HepG2 (cell line): Measurements from ENCODE around the gene LRRC55. TPM values are rescaled to one million over a fixed set of nuclear protein-coding genes. Genes with fewer than 3 reads are reported as not detected.

Source experiments
- ATAC-seq: fragments of 200-7000 bp; cut with Tn5 transposase; 3 replicates; pipeline ENCODE4 v1.9.1; 2020; ENCODE audit warnings: mild to moderate bottlenecking, moderate library complexity
- BruUV-seq: library from RNA; stranded (reverse); fragments of 400-500 nt; replicated peaks from 2 replicates; lab custom pipeline; 2021; lab: Mats Ljungman, UMichigan
- CTCF ChIA-PET: fragments of 300-600 bp; formaldehyde crosslinking; extraction: SDS; loops from one replicate; lab custom pipeline; 2021; ENCODE audit warnings: low total read pairs, inconsistent platforms, low intra/inter-chr PET ratio; lab: Yijun Ruan, JAX
- POLR2A ChIA-PET: fragments of 350-600 bp; sonication (Branson Sonifier 250); formaldehyde crosslinking; loops from one replicate; lab custom pipeline; 2020; ENCODE audit warnings: antibody characterized with exemption, inconsistent platforms; lab: Yijun Ruan, JAX
- DNase-seq: peaks from one replicate; pipeline ENCODE4 v3.0.0-alpha.2; 2015; ENCODE audit warnings: low spot score
- FAIRE-seq: peaks from 3 replicates; lab custom pipeline; 2011; peaks lifted over from hg19 to GRCh38; lab: Jason Lieb, UNC
- H2AFZ ChIP-seq: one replicate; pipeline ENCODE4 v1.6.1; 2011; ENCODE audit warnings: low read length, inconsistent platforms
- H3K27ac ChIP-seq: fragments of 300-600 bp; 3 replicates; pipeline ENCODE4 v1.8.0; 2011; ENCODE audit warnings: mixed run types, mild to moderate bottlenecking, mixed read lengths, low read length, inconsistent platforms; ENCODE audit not compliant: insufficient read depth; ENCODE audit errors: extremely low read length
- H3K27me3 ChIP-seq, 2 experiments: fragments of 200-600 bp in 1 of 2; 2 replicates in 1 of 2; 3 replicates in 1 of 2; pipeline versions ENCODE4 v1.6.0 to v1.8.0; 2011; ENCODE audit warnings: low read length in 2 of 2, mild to moderate bottlenecking in 2 of 2, moderate library complexity in 2 of 2, inconsistent platforms in 1 of 2; ENCODE audit not compliant: insufficient read depth in 2 of 2, control insufficient read depth in 1 of 2
- H3K36me3 ChIP-seq, 2 experiments: fragments of 200-600 bp in 1 of 2; replicated peaks in 1 of 2; 2 replicates in 1 of 2; 3 replicates in 1 of 2; pipeline versions ENCODE4 v1.5.1 to v1.8.0; 2011; ENCODE audit warnings: low read length in 2 of 2, inconsistent platforms in 1 of 2; ENCODE audit not compliant: insufficient read depth in 2 of 2, control insufficient read depth in 1 of 2
- H3K4me1 ChIP-seq: 2 replicates; pipeline ENCODE4 v1.5.1; 2012; ENCODE audit warnings: low read length, inconsistent platforms; ENCODE audit not compliant: insufficient read depth
- H3K4me2 ChIP-seq: 2 replicates; pipeline ENCODE4 v1.6.0; 2011; ENCODE audit warnings: low read depth, low read length, inconsistent platforms
- H3K4me3 ChIP-seq, 3 experiments: fragments of 200-600 bp in 1 of 3; sonication (generic), shearing (Covaris generic) in 1 of 3; replicated peaks in 1 of 3; 2 replicates each; pipeline ENCODE4 v1.5.1; 2011 to 2016; ENCODE audit warnings: low read length in 3 of 3, inconsistent platforms in 2 of 3, low read depth in 2 of 3, mild to moderate bottlenecking in 2 of 3, control low read depth in 1 of 3, mixed read lengths in 1 of 3; ENCODE audit not compliant: insufficient read depth in 1 of 3
- H3K79me2 ChIP-seq: one replicate; pipeline ENCODE4 v1.6.1; 2011; ENCODE audit warnings: low read length, inconsistent platforms; ENCODE audit not compliant: insufficient read depth
- H3K9ac ChIP-seq: 2 replicates; pipeline ENCODE4 v1.6.0; 2011; ENCODE audit warnings: mild to moderate bottlenecking, low read depth, low read length, inconsistent platforms; ENCODE audit not compliant: insufficient read depth
- H3K9me3 ChIP-seq: 2 replicates; pipeline ENCODE4 v1.5.1; 2012; ENCODE audit warnings: mild to moderate bottlenecking, low read length
- H4K20me1 ChIP-seq: 2 replicates; pipeline ENCODE4 v1.6.0; 2011; ENCODE audit warnings: inconsistent platforms, mild to moderate bottlenecking, low read length, moderate library complexity; ENCODE audit not compliant: insufficient read depth
- CREB3 ChIP-seq: sonication (generic); formaldehyde crosslinking; IDR thresholded peaks from 2 replicates; pipeline ENCODE4 v1.5.0; 2020; ENCODE audit warnings: missing genetic modification reagents
- CREM ChIP-seq, 2 experiments: sonication (generic) in 1 of 2; formaldehyde crosslinking in 1 of 2; IDR thresholded peaks; 2 replicates each; pipeline versions ENCODE4 v1.4.0 to v1.6.1; 2016 to 2020; ENCODE audit warnings: antibody characterized with exemption in 1 of 2, mild to moderate bottlenecking in 1 of 2, missing genetic modification reagents in 1 of 2
- MAX ChIP-seq: IDR thresholded peaks from 2 replicates; pipeline ENCODE4 v1.6.1; 2012; ENCODE audit warnings: inconsistent platforms
- POLR2A ChIP-seq, 2 experiments: IDR thresholded peaks; 2 replicates each; pipeline ENCODE4 v1.6.1; 2011; ENCODE audit warnings: low read depth in 2 of 2, low read length in 2 of 2, mild to moderate bottlenecking in 1 of 2, moderate library complexity in 1 of 2; ENCODE audit not compliant: insufficient read depth in 1 of 2
- SRSF1 ChIP-seq: fragments of 200-400 bp; formaldehyde crosslinking; optimal IDR thresholded peaks from 2 replicates; pipeline ENCODE3; 2017; ENCODE audit warnings: mild to moderate bottlenecking, low read depth, low read length, moderate library complexity
- ZFAT ChIP-seq: sonication (generic); formaldehyde crosslinking; conservative IDR thresholded peaks from 2 replicates; pipeline ENCODE4 v1.8.1; 2023; ENCODE audit warnings: missing genetic modification reagents, inconsistent platforms
- ZIK1 ChIP-seq: sonication (generic); formaldehyde crosslinking; IDR thresholded peaks from 2 replicates; pipeline ENCODE4 v1.5.0; 2020; ENCODE audit warnings: mild to moderate bottlenecking, low read depth, missing genetic modification reagents, borderline replicate concordance
- ZNF280D ChIP-seq: sonication (generic); formaldehyde crosslinking; IDR thresholded peaks from 2 replicates; pipeline ENCODE4 v1.5.1; 2020; ENCODE audit warnings: mild to moderate bottlenecking, missing genetic modification reagents
- WGBS: methylation state at CpG from one replicate; pipeline ENCODE4 v1.1.6; 2017; ENCODE audit warnings: low lambda C conversion rate; 5-methylcytosine and 5-hydroxymethylcytosine counted together
- in situ Hi-C: cut with HindIII; loops from 2 replicates; pipeline ENCODE4 v1.10.0; 2017; ENCODE audit warnings: low pct_unique_long_range_greater_than_20kb; ENCODE audit not compliant: extremely low pct_ligation_motif_present
- intact Hi-C: fragments of 100-400 bp; cut with micrococcal nuclease; formaldehyde crosslinking; loops from one replicate; pipeline ENCODE4 v1.10.0; 2022; ENCODE audit not compliant: unreplicated experiment
- polyA plus RNA-seq, 8 experiments: library from polyadenylated mRNA; depleted of rRNA in 3 of 8; stranded (reverse) in 7 of 8; unstranded in 1 of 8; fragments of >200 nt; fragmentation: Illumina TruSeq in 4 of 8; extraction: Trizol in 4 of 8; gene quantifications; 2 replicates each; pipeline versions ENCODE4 v1.2.1 to v1.2.3, GENCODE V29; 2011 to 2016; ENCODE audit warnings: low read depth in 4 of 8, missing spikeins in 1 of 8, mixed read lengths in 1 of 8; ENCODE audit not compliant: insufficient read depth in 1 of 8
- total RNA-seq, 5 experiments: library from RNA; depleted of rRNA; stranded (reverse); fragments of >200 nt; fragmentation: Illumina TruSeq; extraction: Trizol; gene quantifications; 2 replicates each; pipeline ENCODE4 v1.2.3, GENCODE V29; 2016; ENCODE audit warnings: low read depth in 1 of 5
- TF ChIP-seq, protein P1 (sequence below): sonication (generic); formaldehyde crosslinking; IDR thresholded peaks from 2 replicates; pipeline ENCODE4 v1.4.0; 2020; ENCODE audit warnings: mild to moderate bottlenecking, missing genetic modification reagents
- TF ChIP-seq, protein P2 (sequence below): sonication (generic); formaldehyde crosslinking; IDR thresholded peaks from 2 replicates; pipeline ENCODE4 v1.4.0; 2020; ENCODE audit warnings: mild to moderate bottlenecking, missing genetic modification reagents

The LRRC55 gene
- total and polyA plus RNA-seq, 2 of the 13 experiments (the other 11 are each of a cell fraction or from before 2014, with no cell fraction given): not detected

- TF ChIP-seq, protein P1, sequence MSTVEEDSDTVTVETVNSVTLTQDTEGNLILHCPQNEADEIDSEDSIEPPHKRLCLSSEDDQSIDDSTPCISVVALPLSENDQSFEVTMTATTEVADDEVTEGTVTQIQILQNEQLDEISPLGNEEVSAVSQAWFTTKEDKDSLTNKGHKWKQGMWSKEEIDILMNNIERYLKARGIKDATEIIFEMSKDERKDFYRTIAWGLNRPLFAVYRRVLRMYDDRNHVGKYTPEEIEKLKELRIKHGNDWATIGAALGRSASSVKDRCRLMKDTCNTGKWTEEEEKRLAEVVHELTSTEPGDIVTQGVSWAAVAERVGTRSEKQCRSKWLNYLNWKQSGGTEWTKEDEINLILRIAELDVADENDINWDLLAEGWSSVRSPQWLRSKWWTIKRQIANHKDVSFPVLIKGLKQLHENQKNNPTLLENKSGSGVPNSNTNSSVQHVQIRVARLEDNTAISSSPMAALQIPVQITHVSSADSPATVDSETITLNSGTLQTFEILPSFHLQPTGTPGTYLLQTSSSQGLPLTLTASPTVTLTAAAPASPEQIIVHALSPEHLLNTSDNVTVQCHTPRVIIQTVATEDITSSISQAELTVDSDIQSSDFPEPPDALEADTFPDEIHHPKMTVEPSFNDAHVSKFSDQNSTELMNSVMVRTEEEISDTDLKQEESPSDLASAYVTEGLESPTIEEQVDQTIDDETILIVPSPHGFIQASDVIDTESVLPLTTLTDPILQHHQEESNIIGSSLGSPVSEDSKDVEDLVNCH (CRISPR knock-in tag): no peak
- TF ChIP-seq SRSF1 (no peak), CREM (IDR thresholded peaks at IDR 0.05) (no peak), CREM (CRISPR knock-in tag; IDR thresholded peaks at IDR 0.05) (no peak), ZNF280D (no peak), POLR2A (IDR thresholded peaks at IDR 0.05; ENCODE audit: insufficient read depth in 1 of 2, low read depth in 2 of 2, low read length in 2 of 2) (no peak)
These were observed 29.0 kb downstream of the LRRC55 start (continued) for GRCh38 chr11:57210781-57211180.

DNA sequence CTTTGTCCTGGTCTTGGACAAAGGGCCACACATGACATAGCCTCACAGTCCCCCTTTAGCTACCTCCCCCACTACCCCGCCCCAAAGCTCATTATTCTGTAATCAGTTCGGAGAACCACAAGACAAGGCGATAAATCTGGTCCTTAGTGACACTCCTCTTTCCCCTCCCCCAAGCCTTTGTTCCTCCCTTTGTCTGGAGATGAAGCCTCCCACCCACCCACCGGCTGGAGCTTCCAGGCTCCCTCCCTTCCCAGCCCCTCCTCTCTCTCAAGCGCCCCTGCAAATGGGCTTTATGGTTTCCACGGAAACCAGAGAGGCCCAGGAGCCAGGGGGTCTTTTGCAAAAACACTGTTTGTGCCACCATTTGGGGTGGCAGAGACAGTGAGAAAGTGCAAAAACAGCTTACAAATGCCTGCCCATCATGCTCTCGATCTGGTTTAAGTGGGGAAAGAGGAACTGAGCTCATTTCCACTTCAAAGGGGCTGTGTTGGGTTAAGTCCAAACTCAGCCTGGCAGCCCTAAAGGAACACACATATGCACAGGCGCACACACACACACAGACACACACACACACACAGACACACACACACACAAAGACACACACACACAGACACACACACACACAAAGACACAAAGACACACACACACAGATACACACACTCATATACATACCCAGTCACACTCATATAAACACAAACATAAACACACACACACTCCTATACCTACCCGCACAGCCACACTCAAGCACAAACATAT, 31.8 kb downstream of the LRRC55 start:
- ChIA-PET POLR2A (no interaction called here), CTCF (no interaction called here)
- 30% methylated on average over 9 of the region's 9 CpGs for WGBS
- Histone ChIP-seq H4K20me1 (no peaks in the 10 kb centered on the region), H3K9ac (no peak overlapping the region), H3K27ac (no peak overlapping the region), H3K36me3 (no peaks in the 10 kb centered on the region), H3K79me2 (no peaks in the 10 kb centered on the region), H3K27me3 (no peaks in the 10 kb centered on the region; a peak in 2 of 5 replicates), H3K9me3 (no peaks in the 10 kb centered on the region), H3K4me1 (no peaks in the 10 kb centered on the region), H3K4me3 (no peak overlapping the region), H3K4me2 (no peak overlapping the region), H2AFZ (no peak overlapping the region)
- ATAC-seq (no peak), FAIRE-seq (no peak), DNase-seq (no peak)
- TF ChIP-seq, protein P2, sequence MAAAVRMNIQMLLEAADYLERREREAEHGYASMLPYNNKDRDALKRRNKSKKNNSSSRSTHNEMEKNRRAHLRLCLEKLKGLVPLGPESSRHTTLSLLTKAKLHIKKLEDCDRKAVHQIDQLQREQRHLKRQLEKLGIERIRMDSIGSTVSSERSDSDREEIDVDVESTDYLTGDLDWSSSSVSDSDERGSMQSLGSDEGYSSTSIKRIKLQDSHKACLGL (CRISPR knock-in tag): no peak
- no peak for TF ChIP-seq MAX
- no peak for TF ChIP-seq CREB3 (CRISPR knock-in tag)
- no peak for TF ChIP-seq ZFAT (CRISPR knock-in tag)
- TF ChIP-seq ZIK1 (CRISPR knock-in tag): no peak
- intact Hi-C loops (no loop called here), in situ Hi-C loops (no loop called here)
- BruUV-seq: no TSS peak
